IPS-11a (cell line): ENCODE results near the gene UGT1A9.

Experiments used
- H3K4me3 ChIP-seq: one replicate; pipeline ENCODE4 v1.5.1; 2013; ENCODE audit warnings: low read depth, low read length, control low read depth

Gene UGT1A9

GRCh38 chr2:233814056-233814835 is 142.5 kb downstream of the UGT1A9 start:
- no peak overlapping the region for H3K4me3 ChIP-seq

GRCh38 chr2:233815861-233816260 is 144.2 kb downstream of the UGT1A9 start:
- H3K4me3 ChIP-seq = no peak overlapping the region

GRCh38 chr2:233816334-233816733 is 144.6 kb downstream of the UGT1A9 start:
- no peak overlapping the region for H3K4me3 ChIP-seq

GRCh38 chr2:233816771-233817170 is 145.1 kb downstream of the UGT1A9 start:
- no peak overlapping the region for H3K4me3 ChIP-seq

- no peak overlapping the region for H3K4me3 ChIP-seq
Measured at GRCh38 chr2:233817361-233817911, 145.7 kb downstream of the UGT1A9 start.

GRCh38 chr2:233817995-233818638 is 146.4 kb downstream of the UGT1A9 start:
- no peak overlapping the region for H3K4me3 ChIP-seq

GRCh38 chr2:233818639-233819621 is 147.2 kb downstream of the UGT1A9 start:
- H3K4me3 ChIP-seq = no peak overlapping the region

- H3K4me3 ChIP-seq = no peak overlapping the region
Measured at GRCh38 chr2:233819884-233820773, 148.4 kb downstream of the UGT1A9 start.

- no peak overlapping the region for H3K4me3 ChIP-seq
Measured at GRCh38 chr2:233820774-233821105, 149.0 kb downstream of the UGT1A9 start.

- H3K4me3 ChIP-seq = no peak overlapping the region
Measured at GRCh38 chr2:233821196-233821595, 149.5 kb downstream of the UGT1A9 start.

- H3K4me3 ChIP-seq = no peak overlapping the region
Measured at GRCh38 chr2:233821709-233822100, 150.0 kb downstream of the UGT1A9 start.

GRCh38 chr2:233822101-233822771 is 150.5 kb downstream of the UGT1A9 start:
- no peak overlapping the region for H3K4me3 ChIP-seq
